ENCODE results near the gene ZNF691.

GRCh38 chr1:42830631-42831030 lies 15.8 kb upstream of the ZNF691 start:
- TF ChIP-seq, protein P1, sequence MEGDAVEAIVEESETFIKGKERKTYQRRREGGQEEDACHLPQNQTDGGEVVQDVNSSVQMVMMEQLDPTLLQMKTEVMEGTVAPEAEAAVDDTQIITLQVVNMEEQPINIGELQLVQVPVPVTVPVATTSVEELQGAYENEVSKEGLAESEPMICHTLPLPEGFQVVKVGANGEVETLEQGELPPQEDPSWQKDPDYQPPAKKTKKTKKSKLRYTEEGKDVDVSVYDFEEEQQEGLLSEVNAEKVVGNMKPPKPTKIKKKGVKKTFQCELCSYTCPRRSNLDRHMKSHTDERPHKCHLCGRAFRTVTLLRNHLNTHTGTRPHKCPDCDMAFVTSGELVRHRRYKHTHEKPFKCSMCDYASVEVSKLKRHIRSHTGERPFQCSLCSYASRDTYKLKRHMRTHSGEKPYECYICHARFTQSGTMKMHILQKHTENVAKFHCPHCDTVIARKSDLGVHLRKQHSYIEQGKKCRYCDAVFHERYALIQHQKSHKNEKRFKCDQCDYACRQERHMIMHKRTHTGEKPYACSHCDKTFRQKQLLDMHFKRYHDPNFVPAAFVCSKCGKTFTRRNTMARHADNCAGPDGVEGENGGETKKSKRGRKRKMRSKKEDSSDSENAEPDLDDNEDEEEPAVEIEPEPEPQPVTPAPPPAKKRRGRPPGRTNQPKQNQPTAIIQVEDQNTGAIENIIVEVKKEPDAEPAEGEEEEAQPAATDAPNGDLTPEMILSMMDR (IDR thresholded peaks at IDR 0.05) = no peak
- TF ChIP-seq POLR2A (IDR thresholded peaks at IDR 0.05) = no peak

Data from esophagus squamous epithelium (tissue), 4 donors.